BJ (cell line): ENCODE measurements around the gene DIAPH3. TPM values are rescaled to one million over a fixed set of nuclear protein-coding genes. Genes with fewer than 3 reads are reported as not detected.

ENCODE experiments used
- CTCF ChIA-PET: fragments of 350-600 bp; formaldehyde crosslinking; extraction: SDS; loops from one replicate; lab custom pipeline; 2021; ENCODE audit warnings: antibody characterized with exemption, inconsistent platforms; lab: Yijun Ruan, JAX
- POLR2A ChIA-PET: fragments of 300-600 bp; sonication (Branson Sonifier 250); formaldehyde crosslinking; extraction: SDS; loops from one replicate; lab custom pipeline; 2021; ENCODE audit warnings: antibody characterized with exemption; lab: Charles Lee
- DNase-seq: peaks from one replicate; pipeline ENCODE4 v3.0.0-alpha.2; 2011; ENCODE audit warnings: low read depth
- H3K27me3 ChIP-seq: 2 replicates; pipeline ENCODE4 v1.6.0; 2011; ENCODE audit warnings: low read length; ENCODE audit not compliant: control insufficient read depth, insufficient read depth
- H3K36me3 ChIP-seq: 2 replicates; pipeline ENCODE4 v1.5.1; 2011; ENCODE audit warnings: low read length; ENCODE audit not compliant: control insufficient read depth, insufficient read depth
- H3K4me3 ChIP-seq: 2 replicates; pipeline ENCODE4 v1.5.1; 2011; ENCODE audit warnings: low read depth, mild to moderate bottlenecking, control low read depth, low read length
- CTCF ChIP-seq: IDR thresholded peaks from 2 replicates; pipeline ENCODE4 v1.5.1; 2011; ENCODE audit warnings: low read depth, mild to moderate bottlenecking, control low read depth, inconsistent platforms, low read length, moderate library complexity; ENCODE audit not compliant: insufficient read depth
- polyA plus RNA-seq: library from polyadenylated mRNA; depleted of rRNA; stranded (reverse); fragments of >200 nt; gene quantifications from 2 replicates; pipeline ENCODE4 v1.2.3, GENCODE V29; 2011

Gene DIAPH3
- polyA plus RNA-seq, 1 experiment, result 8.5 TPM

- TF ChIP-seq CTCF, result no peak
- H3K4me3 ChIP-seq, result no peak overlapping the region
- H3K36me3 ChIP-seq, result no peaks in the 10 kb centered on the region
- ChIA-PET CTCF (interaction anchor here (1.1 to 1.7 kb wide), 3 partner anchors 9 to 280 kb away, joined by 3 to 5 read pairs (median 5); no protein-coding TSS in a partner anchor), POLR2A (no interaction called here)
- no peak for DNase-seq
- no peaks in the 10 kb centered on the region for H3K27me3 ChIP-seq
Observed at GRCh38 chr13:59671881-59672280, 491.8 kb downstream of the DIAPH3 start.

GRCh38 chr13:59666504-59666903 is 497.2 kb downstream of the DIAPH3 start:
- Histone ChIP-seq H3K27me3 (no peaks in the 10 kb centered on the region), H3K36me3 (peaks cover 2% of the 10 kb centered on the region), H3K4me3 (no peak overlapping the region)
- CTCF ChIA-PET, result interaction anchor here (1.2 to 1.4 kb wide), 2 partner anchors 12 to 275 kb away, joined by 3 to 6 read pairs; no protein-coding TSS in a partner anchor
- POLR2A ChIA-PET, result interaction anchor here (0.6 kb wide), 1 partner anchor 231 kb away, joined by 4 read pairs; no protein-coding TSS in a partner anchor
- no peak for DNase-seq
- TF ChIP-seq CTCF, result no peak

DNA sequence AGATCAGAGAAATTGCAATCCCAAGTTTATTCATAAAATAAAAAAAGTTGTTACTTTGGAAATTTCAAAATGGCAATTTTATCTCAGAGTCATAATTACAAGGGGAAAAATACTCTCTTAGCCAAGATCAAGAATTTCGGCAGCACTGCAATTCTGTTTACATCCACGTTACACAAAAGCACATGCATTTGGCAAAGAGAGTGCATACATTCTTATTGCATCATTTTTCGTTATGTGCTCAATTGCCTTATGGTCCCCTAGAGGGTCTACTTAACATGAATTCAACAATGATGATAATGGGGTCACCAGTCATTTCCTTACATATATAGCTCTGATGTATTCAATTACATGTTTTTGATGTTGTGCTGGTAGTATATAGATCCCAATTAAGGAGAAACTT is 498.0 kb downstream of the DIAPH3 start:
- DNase-seq, result no peak
- no peak for TF ChIP-seq CTCF
- Histone ChIP-seq H3K27me3 (no peaks in the 10 kb centered on the region), H3K4me3 (no peak overlapping the region), H3K36me3 (peaks cover 2% of the 10 kb centered on the region)
- ChIA-PET POLR2A (no interaction called here), CTCF (interaction anchor here (0.6 to 1.4 kb wide), 3 partner anchors 13 to 670 kb away, joined by 3 to 6 read pairs (median 3); no protein-coding TSS in a partner anchor)

- POLR2A ChIA-PET, result no interaction called here
- TF ChIP-seq CTCF, result no peak
- Histone ChIP-seq H3K27me3 (no peaks in the 10 kb centered on the region), H3K36me3 (peaks cover 2% of the 10 kb centered on the region), H3K4me3 (no peak overlapping the region)
- CTCF ChIA-PET, result interaction anchor here (0.6 to 1.4 kb wide), 2 partner anchors 273 to 671 kb away, joined by 3 to 6 read pairs; no protein-coding TSS in a partner anchor
- DNase-seq, result no peak
Observed at GRCh38 chr13:59665184-59665583, 498.5 kb downstream of the DIAPH3 start.

DNA sequence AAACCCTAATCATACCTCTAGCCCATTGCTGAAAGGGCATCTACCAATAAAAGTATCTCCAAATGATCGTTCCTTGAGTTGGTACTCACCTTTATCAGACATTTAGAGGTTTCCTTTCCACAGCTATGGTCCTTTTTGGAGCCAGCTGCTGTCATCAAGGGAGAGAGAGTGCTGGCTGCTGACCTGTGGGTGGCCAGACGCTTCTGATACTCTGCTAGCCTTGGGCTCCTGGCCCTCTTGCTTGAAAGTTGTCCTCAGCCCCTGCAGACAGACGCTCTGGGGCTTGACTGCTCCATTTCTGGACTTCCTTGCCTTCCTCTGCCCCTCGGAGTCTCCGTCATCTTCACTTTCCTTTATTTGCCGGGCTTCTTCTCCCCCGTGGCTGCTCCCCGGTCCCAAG is 499.1 kb downstream of the DIAPH3 start:
- DNase-seq, result no peak
- TF ChIP-seq CTCF, result no peak
- peaks cover 2% of the 10 kb centered on the region for H3K36me3 ChIP-seq
- no peaks in the 10 kb centered on the region for H3K27me3 ChIP-seq
- no peak overlapping the region for H3K4me3 ChIP-seq
- CTCF ChIA-PET, result no interaction called here
- POLR2A ChIA-PET, result no interaction called here
